Left lung (tissue), 10 donors: ENCODE data around the gene NUP98. TPM values are rescaled to one million over a fixed set of nuclear protein-coding genes. Genes with fewer than 3 reads are reported as not detected.

Source experiments
- ATAC-seq: fragments of 200-7000 bp; cut with Tn5 transposase; one replicate; pipeline ENCODE4 v1.9.1; 2020; ENCODE audit warnings: moderate library complexity
- DNase-seq, 4 donors: peaks; one replicate each; pipeline ENCODE4 v3.0.0-alpha.2; 2013 to 2020
- H3K27ac ChIP-seq, 2 donors: fragments of 200-600 bp; sonication (generic) in 1 of 2; one replicate each; pipeline versions ENCODE4 v1.5.0 to v1.8.0; 2020 to 2021
- H3K27me3 ChIP-seq, 2 donors: fragments of 200-600 bp; sonication (generic) in 1 of 2; one replicate each; pipeline versions ENCODE4 v1.5.0 to v1.8.0; 2020 to 2021
- H3K36me3 ChIP-seq, 2 donors: fragments of 200-600 bp; sonication (generic) in 1 of 2; one replicate each; pipeline versions ENCODE4 v1.5.0 to v1.8.0; 2020 to 2021
- H3K4me1 ChIP-seq, 2 donors: fragments of 200-600 bp; one replicate each; pipeline ENCODE4 v1.8.0; 2021
- H3K4me3 ChIP-seq, 2 donors: fragments of 200-600 bp; sonication (generic) in 1 of 2; one replicate each; pipeline versions ENCODE4 v1.5.0 to v1.8.0; 2020 to 2021; ENCODE audit warnings: mild to moderate bottlenecking in 1 of 2
- H3K9me3 ChIP-seq, 2 donors: fragments of 200-600 bp; sonication (generic) in 1 of 2; one replicate each; pipeline versions ENCODE4 v1.5.0 to v1.8.0; 2020 to 2021
- intact Hi-C, 2 donors: fragments of 100-400 bp; cut with DNase I; formaldehyde crosslinking; loops; one replicate each; pipeline versions ENCODE4 v1.11.2 to v1.14.2; 2022
- polyA plus RNA-seq, 6 donors: library from polyadenylated mRNA; unstranded; fragments of 120-200 nt; gene quantifications; one replicate each; pipeline ENCODE4 v1.2.1, GENCODE V29; 2013; ENCODE audit not compliant: insufficient read length in 6 of 6
- total RNA-seq, 2 donors: library from RNA; stranded (reverse); fragmentation: NEBNext Ultra II Directional; extraction: Animal tissue kit (Norgen Biotek cat#: 25700); gene quantifications; one replicate each; pipeline ENCODE4 v1.2.1, GENCODE V29; 2021
- TF ChIP-seq, protein P1 (sequence below), 2 donors: fragments of 200-600 bp; sonication (generic) in 1 of 2; IDR thresholded peaks; one replicate each; pipeline versions ENCODE4 v1.5.0 to v1.8.0; 2021; ENCODE audit warnings: antibody characterized with exemption in 2 of 2
- donor health status: DM: no; HTN: yes; CAD: no.
- donor health status: DM: no; HTN: no; CAD: no.

NUP98 gene
- total and polyA plus RNA-seq, 8 donors = 59.9 to 76.3 (median 66.8) TPM

DNA sequence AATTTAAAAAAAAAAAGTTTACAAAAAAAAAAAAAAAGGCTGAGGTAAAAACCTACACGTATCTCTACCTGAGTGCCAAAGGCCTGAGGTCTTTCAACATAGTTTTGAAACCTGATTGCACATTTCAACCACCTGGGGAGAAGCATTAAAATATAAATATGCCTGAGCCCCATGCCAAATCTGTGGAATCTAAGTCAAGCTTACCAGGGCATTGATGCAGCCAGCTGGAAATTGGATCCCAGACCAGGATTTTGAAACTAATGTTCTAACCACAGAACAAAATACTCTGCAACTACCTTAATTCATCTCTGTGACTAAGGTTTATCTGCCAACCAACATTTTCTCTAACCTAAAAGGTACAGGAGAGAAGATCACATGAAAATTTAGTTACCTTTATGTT is 87.4 kb downstream of the NUP98 start:
- H3K27ac ChIP-seq = no peak overlapping the region
- H3K4me3 ChIP-seq = no peak overlapping the region
- intact Hi-C loops = no loop called here
- H3K4me1 ChIP-seq = no peaks in the 10 kb centered on the region
- H3K27me3 ChIP-seq = no peaks in the 10 kb centered on the region
- H3K36me3 ChIP-seq = peaks cover 0 to 92% of the 10 kb centered on the region in 2 donors
- DNase-seq (no peak), ATAC-seq (no peak)
- TF ChIP-seq, protein P1, sequence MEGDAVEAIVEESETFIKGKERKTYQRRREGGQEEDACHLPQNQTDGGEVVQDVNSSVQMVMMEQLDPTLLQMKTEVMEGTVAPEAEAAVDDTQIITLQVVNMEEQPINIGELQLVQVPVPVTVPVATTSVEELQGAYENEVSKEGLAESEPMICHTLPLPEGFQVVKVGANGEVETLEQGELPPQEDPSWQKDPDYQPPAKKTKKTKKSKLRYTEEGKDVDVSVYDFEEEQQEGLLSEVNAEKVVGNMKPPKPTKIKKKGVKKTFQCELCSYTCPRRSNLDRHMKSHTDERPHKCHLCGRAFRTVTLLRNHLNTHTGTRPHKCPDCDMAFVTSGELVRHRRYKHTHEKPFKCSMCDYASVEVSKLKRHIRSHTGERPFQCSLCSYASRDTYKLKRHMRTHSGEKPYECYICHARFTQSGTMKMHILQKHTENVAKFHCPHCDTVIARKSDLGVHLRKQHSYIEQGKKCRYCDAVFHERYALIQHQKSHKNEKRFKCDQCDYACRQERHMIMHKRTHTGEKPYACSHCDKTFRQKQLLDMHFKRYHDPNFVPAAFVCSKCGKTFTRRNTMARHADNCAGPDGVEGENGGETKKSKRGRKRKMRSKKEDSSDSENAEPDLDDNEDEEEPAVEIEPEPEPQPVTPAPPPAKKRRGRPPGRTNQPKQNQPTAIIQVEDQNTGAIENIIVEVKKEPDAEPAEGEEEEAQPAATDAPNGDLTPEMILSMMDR (IDR thresholded peaks at IDR 0.05) = no peak
- no peaks in the 10 kb centered on the region for H3K9me3 ChIP-seq

DNA sequence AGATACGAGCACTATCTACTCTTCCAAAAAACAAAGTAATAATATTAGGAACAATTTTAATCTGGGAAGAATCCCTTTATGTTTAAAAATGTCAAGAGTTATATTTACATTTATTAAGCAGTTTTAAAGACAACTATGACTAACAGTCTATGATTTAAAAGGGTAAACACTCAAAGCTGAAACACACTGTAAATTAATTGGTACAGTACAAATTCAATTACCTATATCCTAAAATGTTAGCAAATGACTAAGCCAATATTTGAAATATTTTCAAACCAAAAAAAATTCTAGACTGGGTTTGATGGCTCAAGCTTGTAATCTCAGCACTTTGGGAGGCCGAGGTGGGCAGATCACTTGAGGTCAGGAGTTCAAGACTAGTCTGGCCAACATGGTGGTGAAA is 90.2 kb downstream of the NUP98 start:
- Histone ChIP-seq H3K4me1 (no peaks in the 10 kb centered on the region), H3K27ac (no peak overlapping the region), H3K27me3 (no peaks in the 10 kb centered on the region), H3K4me3 (no peak overlapping the region), H3K9me3 (no peaks in the 10 kb centered on the region), H3K36me3 (peaks cover 0 to 92% of the 10 kb centered on the region in 2 donors)
- TF ChIP-seq, protein P1 (IDR thresholded peaks at IDR 0.05) = no peak
- intact Hi-C loops = no loop called here
- DNase-seq (no peak), ATAC-seq (no peak)

DNA sequence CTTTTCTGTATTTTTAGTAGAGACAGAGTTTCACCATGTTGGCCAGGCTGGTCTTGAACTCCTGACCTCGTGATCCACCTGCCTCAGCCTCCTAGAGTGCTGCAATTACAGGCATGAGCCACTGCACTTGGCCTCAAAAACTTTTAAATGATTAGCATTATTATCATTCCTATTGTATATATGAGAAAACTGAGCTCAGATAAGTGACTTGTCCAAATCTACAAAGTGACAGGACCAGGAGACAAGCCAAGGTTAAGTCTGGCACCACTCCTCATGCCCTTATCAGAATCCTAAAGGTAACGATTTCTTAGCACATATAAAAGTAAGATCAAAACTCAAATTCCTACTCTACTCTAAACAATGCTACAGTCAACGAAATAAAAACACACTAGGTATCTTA is 94.0 kb downstream of the NUP98 start:
- Histone ChIP-seq H3K4me1 (no peaks in the 10 kb centered on the region), H3K27me3 (no peaks in the 10 kb centered on the region), H3K27ac (no peak overlapping the region), H3K9me3 (no peaks in the 10 kb centered on the region), H3K36me3 (peaks cover 0 to 97% of the 10 kb centered on the region in 2 donors), H3K4me3 (no peak overlapping the region)
- ATAC-seq (no peak), DNase-seq (no peak)
- TF ChIP-seq, protein P1 (IDR thresholded peaks at IDR 0.05) = no peak
- intact Hi-C loops = no loop called here

DNA sequence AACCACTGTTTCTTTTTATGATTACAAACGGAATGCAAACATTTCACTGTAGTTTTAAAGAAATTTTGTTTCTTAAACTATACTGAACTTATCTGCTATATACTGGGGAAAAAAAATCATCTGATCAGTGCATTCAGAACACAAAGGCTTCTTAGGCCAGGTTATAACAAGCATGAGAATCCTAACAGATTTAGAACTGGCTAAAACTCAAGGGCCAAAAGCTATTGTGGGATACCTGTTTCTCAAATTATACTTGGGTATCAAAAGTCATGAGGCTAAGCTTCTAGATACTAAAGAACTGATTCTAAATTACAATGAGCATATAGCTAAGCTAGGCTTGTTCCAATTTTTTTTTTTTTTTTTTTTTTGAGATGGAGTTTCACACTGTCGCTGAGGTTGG is 96.4 kb downstream of the NUP98 start:
- ATAC-seq (no peak), DNase-seq (no peak)
- peaks cover 0 to 98% of the 10 kb centered on the region in 2 donors for H3K36me3 ChIP-seq
- no peaks in the 10 kb centered on the region for H3K9me3 ChIP-seq
- intact Hi-C loops = no loop called here
- H3K4me3 ChIP-seq = no peak overlapping the region
- TF ChIP-seq, protein P1 (IDR thresholded peaks at IDR 0.05) = no peak
- no peaks in the 10 kb centered on the region for H3K27me3 ChIP-seq
- H3K4me1 ChIP-seq = no peaks in the 10 kb centered on the region
- H3K27ac ChIP-seq = no peak overlapping the region

DNA sequence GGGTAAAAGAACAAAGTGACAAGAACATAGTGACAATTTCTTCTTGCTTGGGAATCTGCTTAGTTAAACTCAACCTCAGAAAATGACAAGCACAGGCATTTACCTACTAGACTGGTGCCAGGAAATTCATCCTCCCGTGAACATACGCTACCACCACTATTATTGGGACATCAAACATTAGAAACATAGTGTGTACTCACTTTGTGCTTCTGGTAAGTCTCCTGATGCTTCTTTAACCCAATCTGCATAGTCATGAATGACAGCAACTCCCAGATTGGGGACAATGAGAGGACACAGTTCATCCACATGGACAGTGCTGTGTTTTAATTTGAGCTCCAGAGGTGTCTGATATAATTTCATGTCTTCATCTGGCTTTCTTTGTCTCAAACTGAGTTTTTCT is 96.9 kb downstream of the NUP98 start:
- ATAC-seq (no peak), DNase-seq (no peak)
- peaks cover 0 to 98% of the 10 kb centered on the region in 2 donors for H3K36me3 ChIP-seq
- H3K4me1 ChIP-seq = no peaks in the 10 kb centered on the region
- TF ChIP-seq, protein P1 (IDR thresholded peaks at IDR 0.05) = no peak
- H3K27ac ChIP-seq = no peak overlapping the region
- H3K27me3 ChIP-seq = no peaks in the 10 kb centered on the region
- no peaks in the 10 kb centered on the region for H3K9me3 ChIP-seq
- intact Hi-C loops = no loop called here
- H3K4me3 ChIP-seq = no peak overlapping the region
